ENCODE measurements around the gene OPTC.

DNA sequence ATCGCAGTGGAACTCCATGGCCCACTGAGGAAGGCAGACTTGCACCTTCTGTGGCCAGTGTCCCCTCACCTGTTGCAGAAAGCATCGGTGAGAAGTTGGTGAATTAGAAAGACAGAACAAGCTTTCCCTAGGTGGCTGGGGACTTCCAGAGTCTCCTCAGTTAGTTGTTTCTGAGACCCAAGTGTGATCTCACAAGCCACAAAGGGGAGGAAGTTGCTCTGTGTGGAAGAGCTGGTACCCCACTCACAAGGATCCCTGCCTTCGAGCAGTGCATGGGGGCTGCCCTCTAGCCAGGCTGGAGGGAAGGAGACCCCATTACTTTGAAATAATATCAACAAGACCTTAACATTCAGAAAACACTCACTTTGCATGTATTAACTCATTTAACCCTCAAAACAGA, 16.2 kb upstream of the OPTC start:
- TF ChIP-seq CHD2 (IDR thresholded peaks at IDR 0.05; ENCODE audit: low read depth, low read length), result no peak
- TF ChIP-seq KMT2A (CRISPR knock-in tag; IDR thresholded peaks at IDR 0.05), result no peak
- TF ChIP-seq EZH2 (conservative IDR thresholded peaks at IDR 0.05; ENCODE audit: low read depth, low read length), result no peak
- no peak for TF ChIP-seq ZNF589 (CRISPR knock-in tag; conservative IDR thresholded peaks at IDR 0.05)
- no peak for TF ChIP-seq ZNF530 (CRISPR knock-in tag; IDR thresholded peaks at IDR 0.05; ENCODE audit: low read depth)
- TF ChIP-seq ATF5 (CRISPR knock-in tag; IDR thresholded peaks at IDR 0.05; ENCODE audit: low read depth), result no peak
- TF ChIP-seq GATAD2A (CRISPR knock-in tag; IDR thresholded peaks at IDR 0.05), result no peak
- no peak for TF ChIP-seq SMC3 (IDR thresholded peaks at IDR 0.05; ENCODE audit: low read length)
- no peak for TF ChIP-seq NCOR1 (IDR thresholded peaks at IDR 0.05; ENCODE audit: borderline replicate concordance, low read length)
- TF ChIP-seq, protein P1, sequence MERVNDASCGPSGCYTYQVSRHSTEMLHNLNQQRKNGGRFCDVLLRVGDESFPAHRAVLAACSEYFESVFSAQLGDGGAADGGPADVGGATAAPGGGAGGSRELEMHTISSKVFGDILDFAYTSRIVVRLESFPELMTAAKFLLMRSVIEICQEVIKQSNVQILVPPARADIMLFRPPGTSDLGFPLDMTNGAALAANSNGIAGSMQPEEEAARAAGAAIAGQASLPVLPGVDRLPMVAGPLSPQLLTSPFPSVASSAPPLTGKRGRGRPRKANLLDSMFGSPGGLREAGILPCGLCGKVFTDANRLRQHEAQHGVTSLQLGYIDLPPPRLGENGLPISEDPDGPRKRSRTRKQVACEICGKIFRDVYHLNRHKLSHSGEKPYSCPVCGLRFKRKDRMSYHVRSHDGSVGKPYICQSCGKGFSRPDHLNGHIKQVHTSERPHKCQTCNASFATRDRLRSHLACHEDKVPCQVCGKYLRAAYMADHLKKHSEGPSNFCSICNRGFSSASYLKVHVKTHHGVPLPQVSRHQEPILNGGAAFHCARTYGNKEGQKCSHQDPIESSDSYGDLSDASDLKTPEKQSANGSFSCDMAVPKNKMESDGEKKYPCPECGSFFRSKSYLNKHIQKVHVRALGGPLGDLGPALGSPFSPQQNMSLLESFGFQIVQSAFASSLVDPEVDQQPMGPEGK (CRISPR knock-in tag; IDR thresholded peaks at IDR 0.05), result no peak
- TF ChIP-seq RXRA (CRISPR knock-in tag; IDR thresholded peaks at IDR 0.05), result no peak
- TF ChIP-seq TFDP1 (CRISPR knock-in tag; IDR thresholded peaks at IDR 0.05; ENCODE audit: borderline replicate concordance), result no peak
- no peak for TF ChIP-seq YY1 (IDR thresholded peaks at IDR 0.05; ENCODE audit: insufficient read depth, insufficient replicate concordance, low read depth, low read length)

Measured in HepG2 (cell line).